Measurements from ENCODE around the gene DLG2. TPM values are rescaled to one million over a fixed set of nuclear protein-coding genes. Genes with fewer than 3 reads are reported as not detected.

The DLG2 gene
- total RNA-seq, 2 experiments from 2014 or later = 2.0 to 2.1 TPM

- POLR2A ChIA-PET = no interaction called here
- CTCF ChIA-PET = no interaction called here
- Histone ChIP-seq H3K4me1 (ENCODE audit: insufficient read depth, low read length) (no peaks in the 10 kb centered on the region), H3K27me3 (ENCODE audit: control insufficient read depth in 1 of 2, insufficient read depth in 2 of 2, low read length in 2 of 2) (no peaks in the 10 kb centered on the region), H3K4me3 (ENCODE audit: low read length) (no peak overlapping the region), H3K27ac (ENCODE audit: low read depth in 1 of 2, low read length in 2 of 2) (no peak overlapping the region), H3K9me3 (ENCODE audit: control insufficient read depth in 1 of 2, insufficient read depth in 1 of 2, low read length in 2 of 2) (peaks cover 0 to 4% of the 10 kb centered on the region in 2 experiments), H3K36me3 (ENCODE audit: insufficient read depth, low read length) (no peaks in the 10 kb centered on the region)
- H3K27ac Mint-ChIP-seq = no peak overlapping the region
- no peaks in the 10 kb centered on the region for H3K27me3 Mint-ChIP-seq
- H3K4me3 Mint-ChIP-seq = no peak overlapping the region
- no peak for ATAC-seq (ENCODE audit: poor library complexity)
- no peak for DNase-seq
- no peak for TF ChIP-seq CTCF (IDR thresholded peaks at IDR 0.05)
- H3K36me3 Mint-ChIP-seq (ENCODE audit: low read depth) = no peaks in the 10 kb centered on the region
- intact Hi-C loops (cut with DNase I, micrococcal nuclease) = no loop called here
- H3K4me1 Mint-ChIP-seq (ENCODE audit: low read depth) = no peaks in the 10 kb centered on the region
- H3K9me3 Mint-ChIP-seq = peaks cover 13% of the 10 kb centered on the region
Measured at GRCh38 chr11:84140386-84141169, 1486.6 kb downstream of the DLG2 start.

GRCh38 chr11:84137960-84138359 lies 1489.2 kb downstream of the DLG2 start:
- Mint-ChIP-seq H3K9me3 (peaks cover 14% of the 10 kb centered on the region), H3K27ac (no peak overlapping the region), H3K4me1 (ENCODE audit: low read depth) (no peaks in the 10 kb centered on the region), H3K27me3 (no peaks in the 10 kb centered on the region), H3K4me3 (no peak overlapping the region), H3K36me3 (ENCODE audit: low read depth) (no peaks in the 10 kb centered on the region)
- CTCF ChIA-PET = no interaction called here
- no peaks in the 10 kb centered on the region for H3K27me3 ChIP-seq (ENCODE audit: control insufficient read depth in 1 of 2, insufficient read depth in 2 of 2, low read length in 2 of 2)
- H3K27ac ChIP-seq (ENCODE audit: low read depth in 1 of 2, low read length in 2 of 2) = no peak overlapping the region
- no peak overlapping the region for H3K4me3 ChIP-seq (ENCODE audit: low read length)
- POLR2A ChIA-PET = no interaction called here
- intact Hi-C loops (cut with DNase I, micrococcal nuclease) = no loop called here
- H3K4me1 ChIP-seq (ENCODE audit: insufficient read depth, low read length) = no peaks in the 10 kb centered on the region
- H3K36me3 ChIP-seq (ENCODE audit: insufficient read depth, low read length) = no peaks in the 10 kb centered on the region
- peaks cover 0 to 4% of the 10 kb centered on the region in 2 experiments for H3K9me3 ChIP-seq (ENCODE audit: control insufficient read depth in 1 of 2, insufficient read depth in 1 of 2, low read length in 2 of 2)
- ATAC-seq (ENCODE audit: poor library complexity) = no peak
- no peak for DNase-seq
- TF ChIP-seq CTCF (IDR thresholded peaks at IDR 0.05) = no peak

GRCh38 chr11:84137505-84137904 lies 1489.6 kb downstream of the DLG2 start:
- TF ChIP-seq CTCF (IDR thresholded peaks at IDR 0.05) = no peak
- DNase-seq = no peak
- no peak overlapping the region for H3K27ac Mint-ChIP-seq
- H3K36me3 ChIP-seq (ENCODE audit: insufficient read depth, low read length) = no peaks in the 10 kb centered on the region
- no peaks in the 10 kb centered on the region for H3K36me3 Mint-ChIP-seq (ENCODE audit: low read depth)
- ChIA-PET POLR2A (no interaction called here), CTCF (no interaction called here)
- H3K4me3 Mint-ChIP-seq = no peak overlapping the region
- H3K4me3 ChIP-seq (ENCODE audit: low read length) = no peak overlapping the region
- no peak overlapping the region for H3K27ac ChIP-seq (ENCODE audit: low read depth in 1 of 2, low read length in 2 of 2)
- no peaks in the 10 kb centered on the region for H3K4me1 Mint-ChIP-seq (ENCODE audit: low read depth)
- peaks cover 14% of the 10 kb centered on the region for H3K9me3 Mint-ChIP-seq
- intact Hi-C loops (cut with DNase I, micrococcal nuclease) = no loop called here
- no peak for ATAC-seq (ENCODE audit: poor library complexity)
- H3K9me3 ChIP-seq (ENCODE audit: control insufficient read depth in 1 of 2, insufficient read depth in 1 of 2, low read length in 2 of 2) = peaks cover 0 to 4% of the 10 kb centered on the region in 2 experiments
- no peaks in the 10 kb centered on the region for H3K4me1 ChIP-seq (ENCODE audit: insufficient read depth, low read length)
- H3K27me3 ChIP-seq (ENCODE audit: control insufficient read depth in 1 of 2, insufficient read depth in 2 of 2, low read length in 2 of 2) = no peaks in the 10 kb centered on the region
- H3K27me3 Mint-ChIP-seq = no peaks in the 10 kb centered on the region
